Measurements from ENCODE around the gene RAB6B.

RAB6B gene

GRCh38 chr3:133881939-133882825 lies 13.5 kb downstream of the RAB6B start:
- DNase-seq (ENCODE audit: low read depth in 2 of 2, low spot score in 1 of 2), result no peak

DNA sequence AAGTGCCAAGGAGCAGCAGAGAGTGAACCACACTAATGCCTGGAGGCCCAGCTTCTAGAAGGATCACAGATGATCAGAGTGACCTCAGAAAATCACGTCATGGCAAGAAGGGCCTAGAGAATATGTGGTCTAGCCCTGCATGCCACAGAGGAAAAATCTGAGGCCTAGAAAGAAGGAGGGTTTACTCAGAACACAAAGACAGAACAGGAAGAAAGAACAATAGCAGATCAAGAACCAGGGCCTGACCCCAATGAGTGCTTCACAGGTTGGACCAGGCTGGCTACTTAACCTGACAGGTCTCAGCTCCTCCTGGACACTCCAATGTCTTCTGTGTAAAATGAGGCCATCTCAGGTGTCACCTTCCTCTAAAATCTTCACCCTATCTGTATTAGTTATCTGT lies 14.2 kb downstream of the RAB6B start:
- DNase-seq (ENCODE audit: low read depth in 2 of 2, low spot score in 1 of 2), result no peak

DNA sequence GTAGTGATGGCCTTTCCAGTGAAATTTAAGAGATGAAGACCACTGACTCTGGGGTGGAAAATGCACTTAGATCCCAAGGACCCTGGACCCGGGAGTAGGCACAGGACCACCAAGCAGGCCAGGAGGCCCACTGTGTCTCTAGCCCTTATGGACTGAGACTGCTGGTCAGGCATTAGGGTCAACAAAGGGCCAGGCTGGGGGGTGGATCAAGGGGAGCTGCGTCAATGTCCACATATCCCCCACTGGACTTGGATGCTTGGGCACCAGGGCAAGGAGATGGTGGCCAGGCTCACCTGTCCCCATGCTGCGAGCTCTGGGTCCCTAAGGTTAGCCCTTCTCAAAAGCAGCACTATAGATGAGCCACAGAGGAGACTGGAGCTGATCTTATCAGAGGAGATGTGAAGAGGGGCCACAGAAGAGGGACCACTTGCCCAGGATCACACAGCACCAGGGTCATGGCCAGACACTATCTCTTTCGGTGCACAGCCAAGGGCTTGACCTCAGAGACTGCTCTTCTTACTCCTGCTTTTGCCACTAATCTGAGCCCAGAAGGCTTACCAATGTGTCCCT lies 14.7 kb downstream of the RAB6B start:
- no peak for DNase-seq (ENCODE audit: low read depth in 2 of 2, low spot score in 1 of 2)

- DNase-seq (ENCODE audit: low read depth in 2 of 2, low spot score in 1 of 2), result no peak
Observed at GRCh38 chr3:133880287-133880686, 15.4 kb downstream of the RAB6B start.

DNA sequence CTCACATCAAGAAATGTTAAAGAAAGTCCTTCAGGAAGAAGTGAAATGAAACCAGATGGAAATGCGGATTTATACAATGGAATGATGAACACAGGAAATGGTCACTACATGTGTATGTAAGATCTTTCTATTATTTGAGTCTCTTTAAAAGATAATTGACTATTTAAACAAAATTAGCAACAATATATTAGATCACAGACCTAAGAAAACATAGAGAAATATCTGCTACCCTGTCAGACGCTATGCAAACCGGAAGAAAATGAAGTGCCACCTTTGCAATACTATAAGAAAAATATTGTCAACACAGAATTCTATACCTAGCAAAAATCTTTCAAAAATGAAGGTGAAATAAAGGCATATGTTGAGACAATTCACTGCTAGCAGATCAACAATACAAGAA lies 17.2 kb downstream of the RAB6B start:
- DNase-seq (ENCODE audit: low read depth in 2 of 2, low spot score in 1 of 2), result no peak

GRCh38 chr3:133877221-133877620 lies 18.5 kb downstream of the RAB6B start:
- DNase-seq (ENCODE audit: low read depth in 2 of 2, low spot score in 1 of 2), result no peak

- DNase-seq (ENCODE audit: low read depth in 2 of 2, low spot score in 1 of 2), result no peak
Observed at GRCh38 chr3:133874761-133875438, 20.8 kb downstream of the RAB6B start.

DNA sequence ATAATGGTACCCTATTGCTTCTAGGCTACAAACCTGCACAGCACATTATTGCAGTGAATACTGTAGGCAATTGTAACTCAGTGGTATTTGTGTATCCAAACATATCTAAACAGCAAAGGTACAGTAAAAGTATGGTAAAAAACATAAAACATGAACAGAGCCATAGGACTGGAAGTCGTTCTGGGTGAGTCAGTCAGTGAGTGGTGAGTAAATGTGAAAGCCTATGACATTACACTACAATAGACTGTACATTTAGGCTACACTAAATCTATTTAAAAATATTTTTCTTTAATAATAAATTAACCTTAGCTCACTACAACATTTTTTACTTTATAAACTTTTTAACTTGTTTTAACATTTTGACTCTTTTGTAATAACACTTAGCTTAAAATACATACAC lies 21.3 kb downstream of the RAB6B start:
- DNase-seq (ENCODE audit: low read depth in 2 of 2, low spot score in 1 of 2), result no peak

DNA sequence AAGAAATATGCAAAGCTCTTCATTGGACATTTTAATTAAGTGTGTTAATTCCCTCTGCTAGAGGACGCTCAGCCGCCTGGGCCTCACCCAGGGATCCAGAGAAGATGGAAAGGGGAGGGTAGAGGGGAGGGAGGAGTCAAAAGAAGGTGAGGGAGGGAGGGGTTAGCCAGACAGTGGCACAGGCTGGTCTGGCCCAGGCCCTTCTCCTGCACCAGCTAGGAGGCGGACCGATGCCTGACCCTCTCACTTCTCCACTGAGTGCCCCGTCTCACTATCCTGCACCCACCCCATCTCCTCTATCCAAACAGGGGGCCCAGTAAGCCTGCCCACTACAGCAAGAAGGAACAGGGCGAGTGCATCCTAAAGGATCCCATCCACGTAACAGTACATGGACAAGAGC lies 22.9 kb downstream of the RAB6B start:
- no peak for DNase-seq (ENCODE audit: low read depth in 2 of 2, low spot score in 1 of 2)

DNA sequence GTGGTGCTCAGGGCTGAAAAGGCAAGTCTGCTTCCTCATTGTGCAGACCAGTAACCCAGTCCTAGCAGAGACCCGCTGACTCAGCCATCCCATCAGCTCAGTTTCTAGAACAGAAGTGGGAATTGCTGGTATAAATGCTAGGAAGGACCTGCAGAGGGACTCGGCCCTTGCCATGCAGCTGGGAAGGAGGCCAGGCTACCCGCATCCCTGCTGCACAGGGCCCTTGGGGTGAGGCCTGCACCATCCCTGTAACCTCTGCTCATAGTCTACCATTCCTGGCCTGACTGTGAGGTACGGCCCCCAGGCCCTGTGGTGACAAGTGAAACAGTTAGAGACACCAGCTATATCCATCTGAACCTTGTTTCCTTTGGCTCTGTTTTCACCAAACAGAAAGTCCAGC lies 23.5 kb downstream of the RAB6B start:
- no peak for DNase-seq (ENCODE audit: low read depth in 2 of 2, low spot score in 1 of 2)

GRCh38 chr3:133871368-133872090 lies 24.2 kb downstream of the RAB6B start:
- no peak for DNase-seq (ENCODE audit: low read depth in 2 of 2, low spot score in 1 of 2)

DNA sequence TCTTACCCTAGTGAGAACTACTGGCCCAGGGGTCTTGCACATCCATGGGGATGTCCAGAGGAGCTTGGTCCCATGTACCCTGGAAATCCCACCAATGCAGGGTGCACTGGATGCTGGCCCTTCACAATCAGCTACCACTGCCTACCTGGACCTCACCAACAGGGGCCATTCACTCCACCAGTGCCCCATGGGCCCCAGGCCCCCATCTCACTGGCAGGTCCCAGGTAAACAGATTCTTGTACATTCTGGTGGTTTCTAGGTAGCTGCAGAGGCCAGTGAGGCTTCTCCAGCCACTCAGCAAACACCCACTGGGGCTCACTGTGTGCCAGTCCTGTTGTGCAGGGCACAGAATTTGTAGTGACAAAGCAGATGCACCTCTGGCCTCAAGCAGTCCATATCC lies 24.9 kb downstream of the RAB6B start:
- no peak for DNase-seq (ENCODE audit: low read depth in 2 of 2, low spot score in 1 of 2)

DNA sequence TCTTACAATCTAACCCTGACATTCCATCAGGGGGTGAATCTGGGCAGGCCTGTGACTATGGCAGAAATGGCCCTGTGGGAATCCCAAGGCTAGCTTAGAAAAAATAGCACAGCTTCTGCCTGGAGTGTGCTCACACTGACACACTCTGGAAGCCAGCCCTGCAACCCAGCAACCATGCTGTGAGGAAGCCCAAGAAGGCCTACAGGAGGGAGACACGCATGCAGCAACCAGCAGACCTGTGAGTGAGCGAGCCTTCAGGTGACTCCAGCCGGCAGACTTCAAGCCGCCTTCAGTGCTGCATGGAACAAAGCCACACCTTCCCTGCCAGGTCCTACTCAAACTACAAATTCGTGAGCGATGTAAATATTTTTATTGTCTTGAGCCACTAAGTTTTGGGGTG lies 26.1 kb downstream of the RAB6B start:
- no peak for DNase-seq (ENCODE audit: low read depth in 2 of 2, low spot score in 1 of 2)

GRCh38 chr3:133868758-133869475 lies 26.8 kb downstream of the RAB6B start:
- DNase-seq (ENCODE audit: low read depth in 2 of 2, low spot score in 1 of 2), result no peak

- no peak for DNase-seq (ENCODE audit: low read depth in 2 of 2, low spot score in 1 of 2)
Observed at GRCh38 chr3:133868186-133868585, 27.5 kb downstream of the RAB6B start.

GRCh38 chr3:133866141-133866540 lies 29.5 kb downstream of the RAB6B start:
- DNase-seq (ENCODE audit: low read depth in 2 of 2, low spot score in 1 of 2), result no peak

DNA sequence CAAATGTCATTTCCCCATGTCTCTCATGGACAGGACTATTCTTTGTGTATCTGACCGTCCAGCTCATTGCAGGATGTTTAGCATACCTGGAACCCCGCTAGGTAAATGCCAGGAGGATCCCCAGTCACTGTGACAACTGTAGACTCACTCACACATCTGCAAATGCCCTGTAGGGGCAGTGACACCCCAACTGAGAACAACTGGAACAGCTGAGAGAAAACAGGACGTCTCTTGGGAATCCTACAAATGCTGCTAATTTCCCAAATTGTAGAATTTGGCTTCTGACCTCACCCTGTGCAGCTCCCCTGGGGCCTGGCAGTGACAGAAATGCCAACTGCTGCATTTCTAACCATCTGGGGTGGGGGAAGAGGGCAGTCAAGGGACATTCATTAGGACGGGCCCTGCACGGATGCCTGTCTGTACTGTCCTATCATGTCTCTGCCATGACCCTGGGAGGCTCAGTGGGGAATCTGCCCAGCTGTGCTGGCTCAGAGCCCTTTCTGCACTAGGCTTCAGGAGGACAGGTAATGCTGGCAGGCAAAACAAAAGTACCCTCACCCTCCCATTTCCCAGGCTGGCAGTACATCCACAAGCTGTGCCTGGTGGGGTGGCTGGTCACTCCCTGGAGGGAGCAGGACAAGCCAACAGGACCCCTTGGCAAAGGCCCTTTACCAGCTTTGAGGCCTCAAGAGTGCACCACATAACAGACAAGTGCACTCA lies 30.4 kb downstream of the RAB6B start:
- no peak for DNase-seq (ENCODE audit: low read depth in 2 of 2, low spot score in 1 of 2)

- DNase-seq (ENCODE audit: low read depth in 2 of 2, low spot score in 1 of 2), result no peak
Observed at GRCh38 chr3:133864616-133865015, 31.1 kb downstream of the RAB6B start.

DNA sequence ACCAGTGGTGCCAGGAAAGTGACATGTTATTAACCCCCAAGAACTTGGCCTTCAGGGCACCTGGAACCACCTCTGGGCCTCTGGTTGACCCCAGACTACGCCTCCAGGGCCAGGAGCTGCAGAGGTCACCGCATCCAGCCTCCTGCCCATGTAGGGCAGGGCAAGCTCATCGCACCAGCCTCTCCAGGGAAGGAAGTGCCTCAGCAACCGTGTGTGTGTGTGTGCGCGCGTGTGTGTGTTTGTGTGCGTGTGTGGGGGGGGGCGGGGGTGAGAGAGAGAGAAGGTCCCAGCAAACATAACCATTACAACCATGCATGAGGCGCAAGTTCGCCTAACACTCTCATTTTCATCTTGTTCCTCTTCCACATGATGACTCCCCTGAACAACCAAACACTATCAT lies 31.8 kb downstream of the RAB6B start:
- DNase-seq (ENCODE audit: low read depth in 2 of 2, low spot score in 1 of 2), result no peak

DNA sequence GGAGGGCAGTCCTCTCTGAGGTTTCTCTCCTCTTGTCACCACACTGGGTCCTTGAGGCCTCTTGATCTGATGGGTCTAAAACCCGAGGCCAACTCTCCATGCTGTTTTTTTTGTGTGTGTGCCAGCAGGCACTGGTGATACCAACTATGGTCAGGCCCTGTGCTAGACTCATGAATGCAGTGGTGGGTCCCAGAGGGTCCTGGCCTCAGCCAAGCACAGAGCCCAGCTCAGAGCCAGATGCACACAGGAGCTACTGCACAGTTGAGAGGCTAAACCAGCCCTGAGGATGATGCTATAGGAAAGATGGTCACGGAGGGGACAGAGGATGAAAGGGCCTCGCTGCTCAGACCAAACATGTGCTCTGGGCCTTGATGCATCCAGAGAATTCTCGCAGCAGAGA lies 33.5 kb downstream of the RAB6B start:
- DNase-seq (ENCODE audit: low read depth in 2 of 2, low spot score in 1 of 2), result no peak
